Measurements from ENCODE around the gene DTWD1. TPM values are rescaled to one million over a fixed set of nuclear protein-coding genes. Genes with fewer than 3 reads are reported as not detected.

The DTWD1 gene
- total and polyA plus RNA-seq, 9 of the 15 experiments (the other 6 are each of a cell fraction or from before 2014, with no cell fraction given), result 23.1 to 76.4 (median 36.5) TPM

DNA sequence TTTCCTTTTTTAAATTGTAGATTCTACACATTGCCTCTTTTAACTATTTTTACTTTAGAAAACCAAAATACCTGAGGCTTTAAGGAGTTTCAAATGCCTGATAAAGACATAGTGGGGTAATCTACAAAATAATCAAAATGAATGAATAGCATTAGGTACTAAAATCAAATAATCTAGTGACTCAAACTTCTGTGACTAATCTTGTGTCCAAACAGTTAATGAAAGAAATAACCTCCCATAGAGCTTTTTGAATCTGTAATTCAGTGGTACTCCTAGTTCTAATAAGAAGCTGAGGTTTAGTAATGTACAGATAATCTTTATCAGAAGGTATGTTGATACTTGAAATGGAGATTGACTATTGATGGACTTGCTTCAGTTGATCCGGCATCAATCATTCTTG, 53.0 kb downstream of the DTWD1 start:
- BruUV-seq (replicated peaks), result no TSS peak
- WGBS (ENCODE audit: insufficient coverage, low coverage, missing lambda C conversion rate), result 0% methylated on average over 1 of the region's 1 CpG
- POLR2A ChIA-PET, result no interaction called here

More for the DNA sequence above, 53.0 kb downstream of the DTWD1 start:
- no peak overlapping the region for H3K4me3 ChIP-seq
- FAIRE-seq (no peak), ATAC-seq (no peak), DNase-seq (ENCODE audit: extremely low read depth in 1 of 4, low spot score in 3 of 4) (no peak)
- in situ Hi-C loops (cut with MboI) (no loop called here), intact Hi-C loops (cut with micrococcal nuclease) (no loop called here)
- no peaks in the 10 kb centered on the region for H4K20me1 ChIP-seq (replicated peaks; ENCODE audit: control insufficient read depth, insufficient read depth, low read length)
- no peaks in the 10 kb centered on the region for H3K9me3 ChIP-seq (replicated peaks; ENCODE audit: control insufficient read depth, insufficient read depth, low read depth, low read length)
- H3K79me2 ChIP-seq (ENCODE audit: control insufficient read depth, insufficient read depth, low read length), result no peaks in the 10 kb centered on the region
- TF ChIP-seq NCOR1 (IDR thresholded peaks at IDR 0.05) (no peak), TRIM28 (IDR thresholded peaks at IDR 0.05) (no peak), NFXL1 (CRISPR knock-in tag; IDR thresholded peaks at IDR 0.05) (no peak), POLR3G (IDR thresholded peaks at IDR 0.05; ENCODE audit: extremely low read depth, insufficient read length, insufficient replicate concordance) (no peak), TRIM24 (IDR thresholded peaks at IDR 0.05) (no peak), CBFA2T3 (IDR thresholded peaks at IDR 0.05) (no peak), FOXA1 (IDR thresholded peaks at IDR 0.05; ENCODE audit: borderline replicate concordance) (no peak), TAF15 (IDR thresholded peaks at IDR 0.05; ENCODE audit: low read depth, low read length) (no peak), ARHGAP35 (IDR thresholded peaks at IDR 0.05; ENCODE audit: partially characterized antibody) (no peak), AFF4 (CRISPR knock-in tag; IDR thresholded peaks at IDR 0.05) (no peak), HNRNPL (IDR thresholded peaks at IDR 0.05; ENCODE audit: low read depth, low read length) (no peak), PURB (CRISPR knock-in tag; IDR thresholded peaks at IDR 0.05; ENCODE audit: low read depth) (no peak)
- TF ChIP-seq, protein P1, sequence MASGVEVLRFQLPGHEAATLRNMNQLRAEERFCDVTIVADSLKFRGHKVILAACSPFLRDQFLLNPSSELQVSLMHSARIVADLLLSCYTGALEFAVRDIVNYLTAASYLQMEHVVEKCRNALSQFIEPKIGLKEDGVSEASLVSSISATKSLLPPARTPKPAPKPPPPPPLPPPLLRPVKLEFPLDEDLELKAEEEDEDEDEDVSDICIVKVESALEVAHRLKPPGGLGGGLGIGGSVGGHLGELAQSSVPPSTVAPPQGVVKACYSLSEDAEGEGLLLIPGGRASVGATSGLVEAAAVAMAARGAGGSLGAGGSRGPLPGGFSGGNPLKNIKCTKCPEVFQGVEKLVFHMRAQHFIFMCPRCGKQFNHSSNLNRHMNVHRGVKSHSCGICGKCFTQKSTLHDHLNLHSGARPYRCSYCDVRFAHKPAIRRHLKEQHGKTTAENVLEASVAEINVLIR (CRISPR knock-in tag; IDR thresholded peaks at IDR 0.05), result no peak
- TF ChIP-seq, protein P2, sequence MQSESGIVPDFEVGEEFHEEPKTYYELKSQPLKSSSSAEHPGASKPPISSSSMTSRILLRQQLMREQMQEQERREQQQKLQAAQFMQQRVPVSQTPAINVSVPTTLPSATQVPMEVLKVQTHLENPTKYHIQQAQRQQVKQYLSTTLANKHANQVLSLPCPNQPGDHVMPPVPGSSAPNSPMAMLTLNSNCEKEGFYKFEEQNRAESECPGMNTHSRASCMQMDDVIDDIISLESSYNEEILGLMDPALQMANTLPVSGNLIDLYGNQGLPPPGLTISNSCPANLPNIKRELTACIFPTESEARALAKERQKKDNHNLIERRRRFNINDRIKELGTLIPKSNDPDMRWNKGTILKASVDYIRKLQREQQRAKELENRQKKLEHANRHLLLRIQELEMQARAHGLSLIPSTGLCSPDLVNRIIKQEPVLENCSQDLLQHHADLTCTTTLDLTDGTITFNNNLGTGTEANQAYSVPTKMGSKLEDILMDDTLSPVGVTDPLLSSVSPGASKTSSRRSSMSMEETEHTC (IDR thresholded peaks at IDR 0.05), result no peak
- no peak overlapping the region for H3K4me2 ChIP-seq (ENCODE audit: insufficient read depth, low read length)
- H3K27ac ChIP-seq (ENCODE audit: extremely low read depth, low read depth, low read length), result no peak overlapping the region
- no peak overlapping the region for H3K9ac ChIP-seq (ENCODE audit: insufficient read depth in 1 of 2, low read depth in 2 of 2, low read length in 2 of 2)
- no peaks in the 10 kb centered on the region for H3K4me1 ChIP-seq (replicated peaks in 1 of 2; ENCODE audit: control insufficient read depth in 2 of 2, insufficient read depth in 2 of 2, low read length in 2 of 2)
- H3K27me3 ChIP-seq (ENCODE audit: control insufficient read depth in 2 of 2, insufficient read depth in 2 of 2, low read length in 2 of 2), result no peaks in the 10 kb centered on the region
- CTCF ChIA-PET (ENCODE audit: low intra/inter-chr PET ratio), result no interaction called here
- no peaks in the 10 kb centered on the region for H3K9me1 ChIP-seq (ENCODE audit: control insufficient read depth, insufficient read depth, low read length)
- H3K36me3 ChIP-seq (ENCODE audit: control insufficient read depth, insufficient read depth, low read length), result no peaks in the 10 kb centered on the region
- H2AFZ ChIP-seq (ENCODE audit: low read depth, low read length), result no peak overlapping the region
